Vagina (tissue), 2 donors: ENCODE data around the gene BRIX1. TPM values are rescaled to one million over a fixed set of nuclear protein-coding genes. Genes with fewer than 3 reads are reported as not detected.
A peak's percentile ranks its signal among the peaks of the same experiment; 100 is the strongest.

Experiments used
- DNase-seq, 2 donors: peaks; one replicate each; pipeline ENCODE4 v3.0.0-alpha.2; 2017; ENCODE audit errors: extremely low spot score in 2 of 2
- H3K27ac ChIP-seq: fragments of 200-600 bp; sonication (generic); one replicate; pipeline ENCODE4 v1.5.1; 2019
- H3K27me3 ChIP-seq: fragments of 200-600 bp; sonication (generic); one replicate; pipeline ENCODE4 v1.5.1; 2019
- H3K36me3 ChIP-seq, 2 donors: fragments of 200-600 bp; sonication (generic); one replicate each; pipeline ENCODE4 v1.5.1; 2017 to 2019
- H3K4me1 ChIP-seq: fragments of 200-600 bp; sonication (generic); one replicate; pipeline ENCODE4 v1.5.1; 2019
- H3K4me3 ChIP-seq, 2 donors: fragments of 200-600 bp; sonication (generic); 1 replicate in 1 of 2; 2 replicates in 1 of 2; pipeline ENCODE4 v1.5.1; 2016 to 2019
- H3K9me3 ChIP-seq: fragments of 200-600 bp; sonication (generic); one replicate; pipeline ENCODE4 v1.5.1; 2019
- POLR2A ChIP-seq, 2 donors: fragments of 450-650 bp; IDR thresholded peaks; one replicate each; pipeline ENCODE4 v1.6.1; 2017; ENCODE audit warnings: antibody characterized with exemption in 2 of 2, mild to moderate bottlenecking in 2 of 2, moderate library complexity in 2 of 2
- POLR2AphosphoS5 ChIP-seq, 2 donors: sonication (generic); formaldehyde crosslinking; IDR thresholded peaks; one replicate each; pipeline ENCODE4 v1.9.0; 2017; ENCODE audit warnings: antibody characterized with exemption in 2 of 2, mild to moderate bottlenecking in 2 of 2, low read depth in 1 of 2; ENCODE audit not compliant: insufficient read depth in 1 of 2
- intact Hi-C: fragments of 100-400 bp; cut with DNase I; formaldehyde crosslinking; loops from one replicate; pipeline ENCODE4 v1.15.1; 2023
- total RNA-seq: library from RNA; depleted of rRNA; stranded (reverse); fragments of >200 nt; gene quantifications from one replicate; pipeline ENCODE4 v1.2.3, GENCODE V29; 2016
- TF ChIP-seq, protein P1 (sequence below), 3 experiments: fragments of 450-650 bp in 2 of 3; fragments of 200-600 bp in 1 of 3; sonication (generic) in 1 of 3; IDR thresholded peaks; one replicate each; pipeline ENCODE4 v1.5.1; 2017 to 2019; ENCODE audit warnings: antibody characterized with exemption in 3 of 3, mild to moderate bottlenecking in 2 of 3, moderate library complexity in 2 of 3

BRIX1 gene, protein sequence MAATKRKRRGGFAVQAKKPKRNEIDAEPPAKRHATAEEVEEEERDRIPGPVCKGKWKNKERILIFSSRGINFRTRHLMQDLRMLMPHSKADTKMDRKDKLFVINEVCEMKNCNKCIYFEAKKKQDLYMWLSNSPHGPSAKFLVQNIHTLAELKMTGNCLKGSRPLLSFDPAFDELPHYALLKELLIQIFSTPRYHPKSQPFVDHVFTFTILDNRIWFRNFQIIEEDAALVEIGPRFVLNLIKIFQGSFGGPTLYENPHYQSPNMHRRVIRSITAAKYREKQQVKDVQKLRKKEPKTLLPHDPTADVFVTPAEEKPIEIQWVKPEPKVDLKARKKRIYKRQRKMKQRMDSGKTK
- 10.3 TPM for total RNA-seq

DNA sequence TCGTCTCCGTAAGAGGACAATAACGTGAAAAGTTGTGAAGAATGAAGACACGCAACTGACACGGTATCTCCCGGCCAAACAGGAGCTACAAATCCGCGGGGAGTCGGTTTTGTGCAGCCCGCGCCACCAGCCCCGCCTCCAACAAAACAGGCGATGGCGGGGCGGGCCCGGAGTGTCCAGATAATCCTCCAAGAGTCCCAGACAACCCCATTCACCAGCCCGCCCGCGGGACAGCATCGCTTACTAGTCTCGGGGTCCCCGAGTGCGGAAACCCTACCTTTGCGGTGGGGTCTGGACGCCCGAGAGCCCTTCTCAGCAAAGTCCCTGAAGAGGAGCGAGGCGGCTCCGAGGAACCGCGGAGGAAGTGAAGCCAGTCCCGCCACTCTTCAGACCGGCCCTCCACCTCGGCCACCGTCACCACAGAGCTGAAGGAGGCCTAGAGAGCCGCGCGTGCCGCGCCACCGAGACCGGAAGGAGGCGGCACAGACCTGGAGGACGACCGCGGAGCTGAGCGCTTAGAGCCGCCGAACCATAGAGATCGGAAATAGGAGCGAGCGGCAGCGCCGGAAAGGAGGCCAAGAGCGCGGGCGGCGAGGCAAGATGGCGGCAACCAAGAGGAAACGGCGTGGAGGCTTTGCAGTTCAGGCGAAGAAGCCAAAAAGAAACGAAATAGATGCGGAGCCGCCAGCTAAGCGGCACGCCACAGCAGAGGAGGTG lies at the start of gene BRIX1, which contains the start of gene RAD1:
TSS of gene BRIX1 (plus strand) at position 573 of the 717 bp plus-strand sequence. CDS start at position 601, 28 bp downstream.
TSS of gene RAD1 (minus strand) at position 366 of the 717 bp plus-strand sequence. CDS start 612 bp downstream, outside the sequence.
- DNase-seq, result peak in 1 of 2 donors; percentile 96
- Histone ChIP-seq H3K27me3 (no peaks in the 10 kb centered on the region), H3K36me3 (peaks cover 0 to 26% of the 10 kb centered on the region in 2 donors), H3K4me3 (peak within 1 kb of the TSS; percentile 98 to 99), H3K9me3 (no peaks in the 10 kb centered on the region), H3K4me1 (peaks cover 41% of the 10 kb centered on the region), H3K27ac (peak within 1 kb of the TSS; percentile 90)
- TF ChIP-seq POLR2AphosphoS5 (IDR thresholded peaks at IDR 0.05; ENCODE audit: insufficient read depth in 1 of 2, low read depth in 1 of 2) (peak; percentile 94 to 95), POLR2A (IDR thresholded peaks at IDR 0.05) (peak in 1 of 2 donors; percentile 62)
- TF ChIP-seq, protein P1, sequence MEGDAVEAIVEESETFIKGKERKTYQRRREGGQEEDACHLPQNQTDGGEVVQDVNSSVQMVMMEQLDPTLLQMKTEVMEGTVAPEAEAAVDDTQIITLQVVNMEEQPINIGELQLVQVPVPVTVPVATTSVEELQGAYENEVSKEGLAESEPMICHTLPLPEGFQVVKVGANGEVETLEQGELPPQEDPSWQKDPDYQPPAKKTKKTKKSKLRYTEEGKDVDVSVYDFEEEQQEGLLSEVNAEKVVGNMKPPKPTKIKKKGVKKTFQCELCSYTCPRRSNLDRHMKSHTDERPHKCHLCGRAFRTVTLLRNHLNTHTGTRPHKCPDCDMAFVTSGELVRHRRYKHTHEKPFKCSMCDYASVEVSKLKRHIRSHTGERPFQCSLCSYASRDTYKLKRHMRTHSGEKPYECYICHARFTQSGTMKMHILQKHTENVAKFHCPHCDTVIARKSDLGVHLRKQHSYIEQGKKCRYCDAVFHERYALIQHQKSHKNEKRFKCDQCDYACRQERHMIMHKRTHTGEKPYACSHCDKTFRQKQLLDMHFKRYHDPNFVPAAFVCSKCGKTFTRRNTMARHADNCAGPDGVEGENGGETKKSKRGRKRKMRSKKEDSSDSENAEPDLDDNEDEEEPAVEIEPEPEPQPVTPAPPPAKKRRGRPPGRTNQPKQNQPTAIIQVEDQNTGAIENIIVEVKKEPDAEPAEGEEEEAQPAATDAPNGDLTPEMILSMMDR (IDR thresholded peaks at IDR 0.05), result no peak
- intact Hi-C loops, result no loop called here

DNA sequence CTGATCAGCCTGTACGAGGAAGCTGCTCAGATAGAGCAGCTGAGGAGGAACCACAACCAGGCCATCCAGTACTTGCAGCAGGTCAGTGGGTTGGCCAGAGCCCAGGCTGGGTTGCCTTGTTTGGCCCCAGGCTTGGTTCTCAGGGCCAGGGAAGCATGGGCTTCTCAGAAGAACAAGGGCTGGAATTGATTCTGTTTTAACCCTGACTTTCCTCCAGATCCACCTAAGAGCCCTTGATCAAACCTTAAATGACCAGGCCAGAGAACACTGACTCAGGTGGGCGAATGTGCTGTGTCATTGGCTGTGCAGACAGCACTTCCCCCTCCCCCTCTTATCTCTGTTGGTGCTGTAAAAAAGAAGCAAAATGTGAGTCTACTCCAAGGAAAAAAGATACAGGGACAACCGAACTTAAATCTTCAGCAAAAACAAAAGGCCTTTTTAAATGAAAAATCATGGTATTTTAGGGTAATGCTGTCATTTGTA lies 48.5 kb upstream of the BRIX1 start:
- intact Hi-C loops, result no loop called here
- Histone ChIP-seq H3K4me1 (peaks cover 6% of the 10 kb centered on the region), H3K4me3 (no peak overlapping the region), H3K27me3 (no peaks in the 10 kb centered on the region), H3K9me3 (no peaks in the 10 kb centered on the region), H3K27ac (no peak overlapping the region), H3K36me3 (no peaks in the 10 kb centered on the region)
- TF ChIP-seq POLR2A (IDR thresholded peaks at IDR 0.05) (no peak), POLR2AphosphoS5 (IDR thresholded peaks at IDR 0.05; ENCODE audit: insufficient read depth in 1 of 2, low read depth in 1 of 2) (no peak)
- TF ChIP-seq, protein P1 (IDR thresholded peaks at IDR 0.05), result no peak
- DNase-seq, result no peak

DNA sequence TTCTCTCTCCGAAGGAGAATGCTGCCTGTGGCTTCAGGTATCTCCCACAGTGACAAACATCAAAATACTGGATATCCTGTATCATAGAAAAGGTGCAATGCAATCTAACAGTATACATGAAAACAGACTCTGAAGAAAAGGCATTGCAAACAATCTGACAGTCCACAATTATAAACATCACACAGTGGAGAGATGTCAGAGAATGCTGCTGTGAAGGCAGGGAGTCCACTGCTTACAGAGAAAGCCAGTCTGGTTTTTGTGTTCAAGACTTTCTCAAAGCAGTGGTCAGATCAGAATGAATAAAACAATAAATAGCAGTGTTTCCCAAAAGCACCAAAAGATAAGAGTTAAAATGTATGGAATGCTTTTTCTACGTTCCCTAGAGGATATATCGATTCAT lies 47.9 kb upstream of the BRIX1 start:
- no peaks in the 10 kb centered on the region for H3K27me3 ChIP-seq
- peaks cover 6% of the 10 kb centered on the region for H3K4me1 ChIP-seq
- intact Hi-C loops, result no loop called here
- no peaks in the 10 kb centered on the region for H3K9me3 ChIP-seq
- no peak overlapping the region for H3K4me3 ChIP-seq
- TF ChIP-seq, protein P1 (IDR thresholded peaks at IDR 0.05), result no peak
- TF ChIP-seq POLR2AphosphoS5 (IDR thresholded peaks at IDR 0.05; ENCODE audit: insufficient read depth in 1 of 2, low read depth in 1 of 2) (no peak), POLR2A (IDR thresholded peaks at IDR 0.05) (no peak)
- no peak for DNase-seq
- H3K36me3 ChIP-seq, result no peaks in the 10 kb centered on the region
- H3K27ac ChIP-seq, result no peak overlapping the region

DNA sequence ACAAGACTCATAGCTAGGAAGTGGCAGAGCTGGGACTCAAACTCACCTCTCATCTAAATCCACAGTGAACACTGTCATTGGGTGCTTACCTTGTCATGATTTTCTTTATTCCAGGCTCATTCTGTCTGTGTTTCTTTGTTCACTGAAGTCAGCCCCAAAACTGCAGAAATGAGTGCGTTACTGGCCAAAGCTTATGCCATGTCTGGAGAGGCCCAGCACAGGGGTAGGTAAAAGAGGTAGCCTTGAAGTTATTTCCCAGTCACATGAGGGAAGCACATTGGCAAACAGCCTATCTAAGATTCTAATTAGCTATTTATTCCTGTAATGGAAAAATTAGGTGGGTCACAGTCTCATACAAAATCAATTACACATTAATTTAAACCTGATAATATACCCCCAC lies 46.7 kb upstream of the BRIX1 start:
- Histone ChIP-seq H3K9me3 (no peaks in the 10 kb centered on the region), H3K4me3 (no peak overlapping the region), H3K4me1 (peaks cover under 1% of the 10 kb centered on the region), H3K36me3 (no peaks in the 10 kb centered on the region), H3K27ac (no peak overlapping the region), H3K27me3 (no peaks in the 10 kb centered on the region)
- TF ChIP-seq POLR2AphosphoS5 (IDR thresholded peaks at IDR 0.05; ENCODE audit: insufficient read depth in 1 of 2, low read depth in 1 of 2), result no peak
- TF ChIP-seq POLR2A (IDR thresholded peaks at IDR 0.05), result no peak
- TF ChIP-seq, protein P1 (IDR thresholded peaks at IDR 0.05), result no peak
- intact Hi-C loops, result no loop called here
- no peak for DNase-seq
